Stomach smooth muscle (tissue), 2 donors: ENCODE results near the gene ZSCAN16.
A peak's percentile ranks its signal among the peaks of the same experiment; 100 is the strongest.
"Not testable (repeated sequence)": the region's sequence is repeated elsewhere in the genome, so short reads cannot be mapped to it uniquely, and the experiment has no call there.

Source experiments
- H3K27ac ChIP-seq: one replicate; pipeline ENCODE4 v1.7.0; 2013; ENCODE audit warnings: mild to moderate bottlenecking, low read length, inconsistent platforms
- H3K27me3 ChIP-seq, 2 donors: one replicate each; pipeline ENCODE4 v1.7.0; 2013; ENCODE audit warnings: low read length in 2 of 2; ENCODE audit not compliant: insufficient read depth in 2 of 2, control insufficient read depth in 1 of 2
- H3K36me3 ChIP-seq, 2 donors: one replicate each; pipeline ENCODE4 v1.7.0; 2013; ENCODE audit warnings: low read length in 2 of 2; ENCODE audit not compliant: control insufficient read depth in 2 of 2, insufficient read depth in 2 of 2
- H3K4me1 ChIP-seq: one replicate; pipeline ENCODE4 v1.7.0; 2013; ENCODE audit warnings: low read length; ENCODE audit not compliant: control insufficient read depth, insufficient read depth
- H3K4me3 ChIP-seq, 2 donors: one replicate each; pipeline ENCODE4 v1.7.0; 2013; ENCODE audit warnings: low read length in 2 of 2
- H3K9ac ChIP-seq, 2 donors: one replicate each; pipeline ENCODE4 v1.7.0; 2013; ENCODE audit warnings: low read length in 2 of 2, mild to moderate bottlenecking in 1 of 2
- H3K9me3 ChIP-seq, 2 donors: one replicate each; pipeline ENCODE4 v1.7.0; 2013; ENCODE audit warnings: low read length in 2 of 2; ENCODE audit not compliant: control insufficient read depth in 2 of 2
- donor health status: healthy.
- donor health status: Pancreatic carcinoma.

ZSCAN16 gene

DNA sequence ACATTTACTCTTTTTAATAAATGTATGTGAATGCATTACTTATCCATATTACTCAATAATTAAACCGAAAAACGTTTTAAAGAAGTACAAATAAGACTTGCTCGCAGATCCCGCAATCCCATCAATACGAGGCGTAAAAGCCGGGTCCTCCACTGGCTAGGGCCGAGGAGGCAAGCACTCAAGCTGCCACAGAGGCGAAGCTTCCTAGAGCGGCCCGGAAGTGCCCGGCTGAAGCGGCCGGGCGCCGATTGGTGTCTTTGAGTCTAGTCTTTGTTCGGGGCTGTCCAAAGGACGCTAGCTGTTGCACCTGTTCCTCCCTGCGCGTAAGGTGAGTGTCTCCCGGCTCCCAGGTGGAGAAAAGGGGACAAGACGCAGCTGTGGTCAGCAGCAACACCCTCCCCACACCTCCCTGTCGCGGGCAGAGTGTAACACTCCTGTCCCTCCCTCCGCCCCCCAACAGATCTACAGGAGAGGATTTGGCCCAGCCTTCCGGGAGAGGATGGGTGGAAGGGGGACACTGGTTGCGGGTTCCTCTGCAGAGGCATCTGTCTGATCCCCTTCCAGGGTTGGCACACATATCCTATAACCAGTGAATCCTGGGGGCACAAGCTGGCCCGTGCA lies at the start of gene ZSCAN16:
ZSCAN16 (plus strand) TSS at position 260 of the 621 bp plus-strand sequence. CDS start 835 bp downstream, outside the sequence.
- Histone ChIP-seq H3K4me3 (peak within 1 kb of the TSS; percentile 85 to 91), H3K9ac (peak within 1 kb of the TSS; percentile 82 to 86), H3K36me3 (peaks cover 12 to 17% of the 10 kb centered on the region in 2 donors), H3K9me3 (no peaks in the 10 kb centered on the region), H3K27ac (peak within 1 kb of the TSS; percentile 42), H3K27me3 (no peaks in the 10 kb centered on the region), H3K4me1 (peaks cover 4% of the 10 kb centered on the region)

DNA sequence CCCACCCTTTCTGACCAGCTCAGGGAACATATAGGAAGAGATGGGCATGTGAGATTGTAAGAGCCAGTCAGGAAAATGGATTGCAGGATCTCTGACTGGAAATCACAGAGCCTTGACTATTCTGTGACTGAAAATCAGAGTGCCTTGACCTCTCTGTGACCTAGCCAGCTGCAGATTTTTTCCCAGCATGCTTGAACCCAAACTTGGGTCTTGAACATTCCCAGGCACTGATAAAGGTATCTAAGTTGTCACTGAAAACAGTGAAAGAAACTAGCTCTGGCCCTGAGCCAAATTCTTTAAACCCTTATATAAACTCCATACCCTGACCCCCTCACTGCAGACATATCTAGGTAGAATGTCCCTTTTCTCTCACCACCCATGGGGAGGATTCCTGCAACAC lies 46.4 kb upstream of the ZSCAN16 start:
- no peaks in the 10 kb centered on the region for H3K9me3 ChIP-seq
- no peaks in the 10 kb centered on the region for H3K27me3 ChIP-seq
- peaks cover 9% of the 10 kb centered on the region for H3K4me1 ChIP-seq
- no peaks in the 10 kb centered on the region for H3K36me3 ChIP-seq
- H3K27ac ChIP-seq = no peak overlapping the region
- no peak overlapping the region for H3K9ac ChIP-seq
- no peak overlapping the region for H3K4me3 ChIP-seq

- Histone ChIP-seq H3K36me3 (no peaks in the 10 kb centered on the region), H3K4me1 (peaks cover 9% of the 10 kb centered on the region), H3K27me3 (no peaks in the 10 kb centered on the region), H3K4me3 (no peak overlapping the region), H3K9ac (no peak overlapping the region), H3K27ac (no peak overlapping the region), H3K9me3 (no peaks in the 10 kb centered on the region)
Measured at GRCh38 chr6:28078836-28079235, 45.6 kb upstream of the ZSCAN16 start.

- not testable (repeated sequence) for H3K36me3 ChIP-seq, H3K9me3 ChIP-seq, H3K4me1 ChIP-seq, H3K27me3 ChIP-seq
- H3K9ac ChIP-seq = peak within 1 kb of the TSS; percentile 85 to 94
- peak within 1 kb of the TSS; percentile 91 for H3K27ac ChIP-seq
- H3K4me3 ChIP-seq = peak within 1 kb of the TSS; percentile 89 to 98
Measured at GRCh38 chr6:28080381-28080630, 44.1 kb upstream of the ZSCAN16 start, which contains the start of gene ZNF165. Gene ZNF165 (plus strand): TSS chr6:28080568. CDS start chr6:28085481, 4,913 bp downstream.

GRCh38 chr6:28080631-28081485 lies 43.6 kb upstream of the ZSCAN16 start:
- Histone ChIP-seq H3K9ac (peak overlapping the region; percentile 85 to 94), H3K4me1 (peaks cover 9% of the 10 kb centered on the region), H3K4me3 (peak overlapping the region; percentile 89 to 98), H3K9me3 (no peaks in the 10 kb centered on the region), H3K27ac (peak overlapping the region; percentile 91), H3K27me3 (no peaks in the 10 kb centered on the region), H3K36me3 (peaks cover 0 to 3% of the 10 kb centered on the region in 2 donors)

- Histone ChIP-seq H3K4me1 (peaks cover 9% of the 10 kb centered on the region), H3K9me3 (no peaks in the 10 kb centered on the region), H3K4me3 (peak overlapping the region; percentile 89 to 98), H3K27me3 (no peaks in the 10 kb centered on the region), H3K9ac (peak overlapping the region; percentile 85 to 94), H3K27ac (peak overlapping the region; percentile 91), H3K36me3 (peaks cover 0 to 3% of the 10 kb centered on the region in 2 donors)
Measured at GRCh38 chr6:28081486-28081751, 43.0 kb upstream of the ZSCAN16 start.

- Histone ChIP-seq H3K27ac (no peak overlapping the region), H3K4me1 (peaks cover 9% of the 10 kb centered on the region), H3K4me3 (no peak overlapping the region), H3K9ac (no peak overlapping the region), H3K27me3 (no peaks in the 10 kb centered on the region), H3K9me3 (no peaks in the 10 kb centered on the region), H3K36me3 (peaks cover 0 to 3% of the 10 kb centered on the region in 2 donors)
Measured at GRCh38 chr6:28082939-28083338, 41.5 kb upstream of the ZSCAN16 start.

DNA sequence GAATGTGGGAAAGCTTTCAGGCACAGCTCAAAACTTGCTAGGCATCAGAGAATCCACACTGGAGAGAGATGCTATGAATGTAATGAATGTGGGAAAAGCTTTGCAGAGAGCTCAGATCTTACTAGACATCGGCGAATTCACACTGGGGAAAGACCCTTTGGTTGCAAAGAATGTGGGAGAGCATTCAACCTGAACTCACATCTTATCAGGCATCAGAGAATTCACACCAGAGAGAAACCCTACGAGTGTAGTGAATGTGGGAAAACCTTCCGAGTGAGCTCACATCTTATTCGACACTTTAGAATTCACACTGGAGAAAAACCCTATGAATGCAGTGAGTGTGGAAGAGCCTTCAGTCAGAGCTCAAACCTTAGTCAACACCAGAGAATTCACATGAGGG lies 35.4 kb upstream of the ZSCAN16 start:
- Histone ChIP-seq H3K36me3 (peaks cover 4 to 5% of the 10 kb centered on the region in 2 donors), H3K9me3 (no peaks in the 10 kb centered on the region)

GRCh38 chr6:28090917-28091586 lies 33.4 kb upstream of the ZSCAN16 start:
- no peaks in the 10 kb centered on the region for H3K9me3 ChIP-seq
- peaks cover 2 to 4% of the 10 kb centered on the region in 2 donors for H3K36me3 ChIP-seq
- H3K27ac ChIP-seq = no peak overlapping the region
- no peaks in the 10 kb centered on the region for H3K4me1 ChIP-seq
- H3K27me3 ChIP-seq = no peaks in the 10 kb centered on the region
- no peak overlapping the region for H3K9ac ChIP-seq
- peak overlapping the region in 1 of 2 donors; percentile 61 for H3K4me3 ChIP-seq

More for the DNA sequence above, 35.4 kb upstream of the ZSCAN16 start:
- Histone ChIP-seq H3K27me3 (no peaks in the 10 kb centered on the region), H3K4me1 (no peaks in the 10 kb centered on the region), H3K4me3 (no peak overlapping the region), H3K27ac (no peak overlapping the region), H3K9ac (no peak overlapping the region)

DNA sequence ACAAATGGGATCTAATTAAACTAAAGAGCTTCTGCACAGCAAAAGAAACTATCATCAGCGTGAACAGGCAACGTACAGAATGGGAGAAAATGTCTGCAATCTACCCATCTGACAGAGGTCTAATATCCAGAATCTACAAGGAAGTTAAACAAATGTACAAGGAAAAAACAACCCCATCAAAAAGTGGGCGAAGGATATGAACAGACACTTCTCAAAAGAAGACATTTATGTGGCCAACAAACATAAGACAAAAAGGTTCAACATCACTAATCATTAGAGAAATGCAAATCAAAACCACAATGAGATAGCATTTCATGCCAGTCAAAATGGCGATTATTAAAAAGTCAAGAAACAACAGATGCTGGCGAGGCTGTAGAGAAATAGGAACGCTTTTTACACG lies 22.2 kb upstream of the ZSCAN16 start:
- H3K9me3 ChIP-seq, H3K36me3 ChIP-seq, H3K27me3 ChIP-seq, H3K4me3 ChIP-seq, H3K4me1 ChIP-seq, H3K27ac ChIP-seq, H3K9ac ChIP-seq: not testable (repeated sequence)

DNA sequence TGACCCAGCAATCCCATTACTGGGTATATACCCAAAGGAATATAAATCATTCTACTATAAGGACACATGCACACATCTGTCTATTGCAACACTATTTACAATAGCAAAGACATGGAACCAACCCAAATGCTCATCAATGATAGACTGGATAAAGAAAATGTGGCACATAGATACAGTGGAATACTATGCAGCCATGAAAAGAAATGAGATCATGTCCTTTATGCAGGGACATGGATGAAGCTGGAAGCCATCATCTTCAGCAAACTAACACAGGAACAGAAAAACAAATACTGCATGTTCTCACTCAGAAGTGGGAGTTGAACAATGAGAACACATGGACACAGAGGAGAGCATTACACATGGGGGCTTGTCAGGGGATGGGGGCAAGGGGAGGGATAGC lies 21.7 kb upstream of the ZSCAN16 start:
- not testable (repeated sequence) for H3K9ac ChIP-seq, H3K27me3 ChIP-seq, H3K27ac ChIP-seq, H3K9me3 ChIP-seq, H3K4me3 ChIP-seq, H3K4me1 ChIP-seq, H3K36me3 ChIP-seq
